D721Med (cell line): ENCODE data around the gene VSNL1.

Experiments used
- DNase-seq: peaks from one replicate; pipeline ENCODE4 v3.0.0; 2011; ENCODE audit warnings: low spot score; ENCODE audit not compliant: insufficient read length
- FAIRE-seq: peaks from 2 replicates; lab custom pipeline; 2011; peaks lifted over from hg19 to GRCh38; lab: Jason Lieb, UNC
- TF ChIP-seq, protein P1 (sequence below): IDR thresholded peaks from 2 replicates; pipeline ENCODE4 v1.5.1; 2012; ENCODE audit warnings: mild to moderate bottlenecking, control low read depth; ENCODE audit not compliant: insufficient read depth; ENCODE audit errors: missing control alignments

VSNL1 gene

GRCh38 chr2:17580319-17580715 is 39.8 kb downstream of the VSNL1 start:
- no peak for FAIRE-seq
- TF ChIP-seq, protein P1, sequence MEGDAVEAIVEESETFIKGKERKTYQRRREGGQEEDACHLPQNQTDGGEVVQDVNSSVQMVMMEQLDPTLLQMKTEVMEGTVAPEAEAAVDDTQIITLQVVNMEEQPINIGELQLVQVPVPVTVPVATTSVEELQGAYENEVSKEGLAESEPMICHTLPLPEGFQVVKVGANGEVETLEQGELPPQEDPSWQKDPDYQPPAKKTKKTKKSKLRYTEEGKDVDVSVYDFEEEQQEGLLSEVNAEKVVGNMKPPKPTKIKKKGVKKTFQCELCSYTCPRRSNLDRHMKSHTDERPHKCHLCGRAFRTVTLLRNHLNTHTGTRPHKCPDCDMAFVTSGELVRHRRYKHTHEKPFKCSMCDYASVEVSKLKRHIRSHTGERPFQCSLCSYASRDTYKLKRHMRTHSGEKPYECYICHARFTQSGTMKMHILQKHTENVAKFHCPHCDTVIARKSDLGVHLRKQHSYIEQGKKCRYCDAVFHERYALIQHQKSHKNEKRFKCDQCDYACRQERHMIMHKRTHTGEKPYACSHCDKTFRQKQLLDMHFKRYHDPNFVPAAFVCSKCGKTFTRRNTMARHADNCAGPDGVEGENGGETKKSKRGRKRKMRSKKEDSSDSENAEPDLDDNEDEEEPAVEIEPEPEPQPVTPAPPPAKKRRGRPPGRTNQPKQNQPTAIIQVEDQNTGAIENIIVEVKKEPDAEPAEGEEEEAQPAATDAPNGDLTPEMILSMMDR: no peak
- no peak for DNase-seq

- TF ChIP-seq, protein P1: no peak
- no peak for DNase-seq
- no peak for FAIRE-seq
Measured at GRCh38 chr2:17581831-17582230, 41.3 kb downstream of the VSNL1 start.

DNA sequence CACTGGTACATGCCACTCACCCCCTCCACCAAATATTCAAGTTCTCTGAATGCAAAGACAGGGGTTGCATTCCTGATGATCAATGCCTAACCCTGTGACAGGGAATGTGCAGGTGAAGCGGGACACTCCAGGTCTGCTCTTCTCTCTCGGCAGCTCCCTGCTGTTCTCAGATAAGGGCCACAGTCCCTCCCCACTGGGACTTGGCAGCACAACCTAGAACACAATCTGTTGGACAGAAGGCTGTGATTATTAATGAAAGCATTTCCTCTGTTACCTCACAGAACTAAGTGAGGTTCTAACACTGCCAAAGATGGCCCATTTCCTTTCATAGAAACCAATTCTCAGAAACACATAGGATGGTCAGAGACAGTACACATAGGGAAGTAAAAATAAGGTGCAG is 42.7 kb downstream of the VSNL1 start:
- TF ChIP-seq, protein P1: no peak
- DNase-seq (no peak), FAIRE-seq (no peak)

GRCh38 chr2:17583646-17584045 is 43.1 kb downstream of the VSNL1 start:
- FAIRE-seq (no peak), DNase-seq (no peak)
- TF ChIP-seq, protein P1: no peak

GRCh38 chr2:17584689-17585088 is 44.2 kb downstream of the VSNL1 start:
- TF ChIP-seq, protein P1: no peak
- no peak for FAIRE-seq
- DNase-seq: no peak

DNA sequence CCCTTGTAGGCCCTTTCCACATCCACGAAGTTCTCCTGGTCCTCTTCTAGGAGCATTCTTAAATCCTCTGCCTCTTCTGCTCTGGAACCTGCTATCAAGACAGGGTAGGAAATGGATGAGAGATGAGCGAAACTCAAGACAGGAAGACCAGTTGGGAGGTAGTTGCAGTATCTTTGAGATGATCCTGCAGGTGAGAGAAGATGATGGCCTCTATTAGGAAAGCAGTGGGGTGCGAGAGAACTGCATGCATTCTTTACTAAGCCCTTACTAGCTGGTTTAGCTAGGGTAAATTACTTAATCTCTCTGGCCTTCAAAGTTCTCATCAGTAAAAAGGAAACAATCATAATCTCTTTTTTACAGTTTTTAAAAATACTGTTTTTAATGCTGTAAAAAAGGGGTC is 47.0 kb downstream of the VSNL1 start:
- no peak for FAIRE-seq
- TF ChIP-seq, protein P1: no peak
- no peak for DNase-seq

GRCh38 chr2:17588031-17588430 is 47.5 kb downstream of the VSNL1 start:
- DNase-seq (no peak), FAIRE-seq (no peak)
- TF ChIP-seq, protein P1: no peak
